Stimulated activated memory B cell treated with anti-CD40 and anti-IgM and Interleukin-4, amounts not matched to agents 10 μg/mL and 1 μg/mL and 100 μg/mL, for 72 hours (primary cell): ENCODE data around the gene GEMIN2.
"Not testable (repeated sequence)": the region's sequence is repeated elsewhere in the genome, so short reads cannot be mapped to it uniquely, and the experiment has no call there.

Source experiments
- ATAC-seq: fragments of 150-1000 bp; cut with Tn5 transposase; 2 replicates; pipeline ENCODE4 v1.10.0; 2021
- H3K27ac Mint-ChIP-seq: one replicate; pipeline ENCODE4 v1.8.0; 2022; ENCODE audit warnings: mild to moderate bottlenecking, mixed read lengths
- H3K27me3 Mint-ChIP-seq: one replicate; pipeline ENCODE4 v1.8.0; 2022; ENCODE audit warnings: mixed read lengths
- H3K36me3 Mint-ChIP-seq: one replicate; pipeline ENCODE4 v1.8.0; 2022; ENCODE audit warnings: mixed read lengths
- H3K4me1 Mint-ChIP-seq: one replicate; pipeline ENCODE4 v1.8.0; 2022; ENCODE audit warnings: mixed read lengths
- H3K4me3 Mint-ChIP-seq: one replicate; pipeline ENCODE4 v1.8.0; 2022; ENCODE audit warnings: mild to moderate bottlenecking, moderate library complexity, mixed read lengths
- H3K9me3 Mint-ChIP-seq: one replicate; pipeline ENCODE4 v1.8.0; 2022; ENCODE audit warnings: mixed read lengths

The GEMIN2 gene

GRCh38 chr14:39102969-39103957, 10.9 kb upstream of the GEMIN2 start, which contains the start of gene SEC23A:
TSS of gene SEC23A (minus strand) at chr14:39103235. CDS start at chr14:39096118, 7,117 bp downstream.
- peak; percentile 98 for ATAC-seq
- peaks cover 37% of the 10 kb centered on the region for H3K4me1 Mint-ChIP-seq
- H3K4me3 Mint-ChIP-seq, result peak within 1 kb of the TSS; percentile 100
- H3K36me3 Mint-ChIP-seq, result peaks cover 7% of the 10 kb centered on the region
- H3K9me3 Mint-ChIP-seq, result no peaks in the 10 kb centered on the region
- no peaks in the 10 kb centered on the region for H3K27me3 Mint-ChIP-seq
- H3K27ac Mint-ChIP-seq, result peak within 1 kb of the TSS; percentile 99

DNA sequence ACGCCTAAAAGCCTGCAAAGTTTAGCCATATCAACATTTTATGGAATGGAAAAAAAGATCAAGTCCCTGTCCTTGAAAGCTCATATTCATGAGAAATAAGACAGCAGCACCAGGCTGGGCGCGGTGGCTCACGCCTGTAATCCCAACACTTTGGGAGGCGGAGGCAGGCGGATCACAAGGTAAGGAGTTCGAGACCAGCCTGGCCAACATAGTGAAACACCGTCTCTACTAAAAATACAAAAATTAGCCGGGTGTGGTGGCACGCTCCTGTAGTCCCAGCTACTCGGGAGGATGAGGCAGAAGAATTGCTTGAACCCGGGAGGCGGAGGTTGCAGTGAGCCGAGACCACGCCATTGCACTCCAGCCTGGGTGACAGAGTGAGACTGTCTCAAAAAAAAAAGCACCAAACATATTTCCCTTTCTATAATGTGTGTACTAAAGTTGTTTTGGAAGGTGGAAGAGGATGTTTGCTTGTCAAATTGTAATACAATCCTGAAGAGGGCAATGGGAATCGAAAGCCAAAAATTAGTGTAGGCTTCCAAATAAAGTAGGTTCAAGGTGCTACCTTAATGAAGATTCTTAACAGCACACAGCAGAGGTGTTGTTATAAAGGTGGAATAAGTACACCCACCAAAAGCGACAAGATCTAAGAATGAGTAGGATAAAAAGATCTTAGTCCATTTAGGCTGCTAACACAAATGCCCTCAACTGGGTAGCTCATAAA, 9.9 kb upstream of the GEMIN2 start:
- ATAC-seq, H3K36me3 Mint-ChIP-seq, H3K9me3 Mint-ChIP-seq, H3K27me3 Mint-ChIP-seq: not testable (repeated sequence)
- peak overlapping the region; percentile 99 for H3K27ac Mint-ChIP-seq
- H3K4me3 Mint-ChIP-seq, result peak overlapping the region; percentile 100
- H3K4me1 Mint-ChIP-seq, result peaks cover 37% of the 10 kb centered on the region

DNA sequence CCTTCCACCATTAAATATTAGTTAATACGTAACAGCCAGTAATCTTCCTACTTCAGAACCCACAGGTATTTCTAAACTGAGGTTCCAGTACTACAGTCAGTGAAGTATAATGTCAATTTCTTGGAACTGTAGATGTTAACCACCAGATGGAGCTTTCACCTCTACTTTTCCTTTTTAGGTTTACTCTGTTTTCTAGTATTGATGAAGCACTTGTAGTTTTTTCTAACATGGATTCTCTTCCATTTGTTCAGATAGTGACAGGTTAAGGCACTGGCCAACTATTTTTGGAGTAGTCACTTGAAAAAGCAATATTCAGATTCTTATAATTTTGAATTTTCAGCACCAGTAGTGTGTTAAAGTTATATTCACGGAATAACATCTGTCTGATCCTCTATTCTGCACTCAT, 6.5 kb upstream of the GEMIN2 start:
- no peak overlapping the region for H3K4me3 Mint-ChIP-seq
- H3K27me3 Mint-ChIP-seq, result no peaks in the 10 kb centered on the region
- ATAC-seq, result no peak
- no peaks in the 10 kb centered on the region for H3K9me3 Mint-ChIP-seq
- no peak overlapping the region for H3K27ac Mint-ChIP-seq
- H3K4me1 Mint-ChIP-seq, result peaks cover 17% of the 10 kb centered on the region
- no peaks in the 10 kb centered on the region for H3K36me3 Mint-ChIP-seq

DNA sequence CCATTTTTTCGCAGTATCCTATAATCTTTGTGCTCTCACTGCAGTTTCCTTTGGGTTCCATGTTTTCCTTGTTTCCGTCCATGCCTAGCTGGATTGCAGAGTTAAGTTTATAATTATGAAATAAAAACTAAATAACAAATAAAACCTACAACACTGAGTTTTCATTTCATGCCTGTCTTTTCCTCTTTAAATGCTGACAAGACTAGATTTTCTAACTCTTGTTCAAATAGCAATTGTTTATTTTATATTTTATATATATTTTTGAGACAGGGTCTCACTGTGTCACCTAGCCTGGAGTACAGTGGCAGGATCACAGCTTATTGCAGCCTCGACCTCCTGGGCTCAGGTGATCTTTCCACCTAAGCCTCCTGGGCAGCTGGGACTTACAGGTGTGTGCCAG, 5.3 kb upstream of the GEMIN2 start:
- H3K27ac Mint-ChIP-seq, result no peak overlapping the region
- H3K9me3 Mint-ChIP-seq, result no peaks in the 10 kb centered on the region
- no peak for ATAC-seq
- H3K36me3 Mint-ChIP-seq, result no peaks in the 10 kb centered on the region
- H3K4me3 Mint-ChIP-seq, result no peak overlapping the region
- no peaks in the 10 kb centered on the region for H3K27me3 Mint-ChIP-seq
- peaks cover 13% of the 10 kb centered on the region for H3K4me1 Mint-ChIP-seq

DNA sequence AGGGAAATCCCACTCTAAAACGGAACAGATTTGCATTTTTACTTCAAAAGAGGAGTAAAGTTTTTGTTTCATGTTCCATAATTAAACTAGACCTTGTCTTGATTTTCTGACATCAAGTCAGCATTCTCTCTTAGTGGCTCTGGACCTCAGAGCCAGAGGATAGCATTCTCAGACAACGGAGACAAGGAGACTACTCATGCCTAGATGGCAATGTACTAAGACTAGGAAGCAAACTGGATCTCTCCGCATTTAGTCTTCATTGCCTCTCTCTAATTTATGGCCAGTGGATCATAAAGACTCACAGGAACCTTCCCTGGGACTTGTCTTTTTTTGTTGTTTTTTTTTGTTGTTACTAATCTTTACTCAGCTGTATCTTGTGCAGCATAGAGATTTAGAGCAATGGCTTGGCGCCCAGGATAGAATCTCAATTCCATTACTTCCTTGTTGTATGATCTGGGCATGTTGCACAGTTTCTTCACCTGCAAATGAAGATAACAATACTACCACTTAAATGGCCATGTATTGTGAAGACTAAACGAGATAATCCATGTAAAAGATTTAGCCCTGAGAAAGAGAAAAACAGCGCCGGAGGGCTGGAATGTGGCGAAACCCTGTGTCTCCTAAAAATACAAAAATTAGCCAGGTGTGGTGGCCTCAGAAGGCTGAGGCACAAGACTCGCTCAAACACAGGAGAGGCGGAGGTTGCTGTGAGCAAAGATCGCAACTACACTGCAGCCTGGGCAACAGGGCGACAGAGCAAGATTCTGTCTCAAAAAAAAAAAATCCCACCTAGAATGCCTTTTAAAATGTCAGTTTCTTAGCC, 4.0 kb upstream of the GEMIN2 start:
- no peak for ATAC-seq
- peaks cover 14% of the 10 kb centered on the region for H3K4me1 Mint-ChIP-seq
- H3K4me3 Mint-ChIP-seq, result peak overlapping the region; percentile 9
- peak overlapping the region; percentile 36 for H3K27ac Mint-ChIP-seq
- H3K36me3 Mint-ChIP-seq, result no peaks in the 10 kb centered on the region
- H3K27me3 Mint-ChIP-seq, result no peaks in the 10 kb centered on the region
- H3K9me3 Mint-ChIP-seq, result no peaks in the 10 kb centered on the region

DNA sequence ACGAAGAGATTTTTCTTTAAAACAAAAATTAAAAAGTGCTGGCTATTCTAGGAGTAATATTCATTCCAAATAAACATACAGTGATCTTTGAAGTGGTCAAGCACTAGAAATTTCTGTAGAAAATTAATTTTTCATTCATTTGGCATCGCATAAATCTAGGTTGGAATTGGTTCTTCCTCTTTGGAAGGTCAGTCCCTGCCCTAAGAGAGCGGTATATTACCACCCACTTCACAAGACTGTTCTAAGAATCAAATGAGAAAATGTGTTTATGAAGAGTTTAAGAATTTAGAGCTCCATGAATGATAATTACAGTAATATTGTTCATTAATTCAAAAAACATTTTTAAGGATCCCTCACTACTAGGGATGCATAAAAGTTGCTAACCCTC, 444 bp upstream of the GEMIN2 start:
- Mint-ChIP-seq H3K9me3 (no peaks in the 10 kb centered on the region), H3K27ac (peak overlapping the region; percentile 93), H3K36me3 (peaks cover 2% of the 10 kb centered on the region), H3K4me1 (peaks cover 21% of the 10 kb centered on the region), H3K4me3 (peak overlapping the region; percentile 95), H3K27me3 (no peaks in the 10 kb centered on the region)
- ATAC-seq, result no peak

DNA sequence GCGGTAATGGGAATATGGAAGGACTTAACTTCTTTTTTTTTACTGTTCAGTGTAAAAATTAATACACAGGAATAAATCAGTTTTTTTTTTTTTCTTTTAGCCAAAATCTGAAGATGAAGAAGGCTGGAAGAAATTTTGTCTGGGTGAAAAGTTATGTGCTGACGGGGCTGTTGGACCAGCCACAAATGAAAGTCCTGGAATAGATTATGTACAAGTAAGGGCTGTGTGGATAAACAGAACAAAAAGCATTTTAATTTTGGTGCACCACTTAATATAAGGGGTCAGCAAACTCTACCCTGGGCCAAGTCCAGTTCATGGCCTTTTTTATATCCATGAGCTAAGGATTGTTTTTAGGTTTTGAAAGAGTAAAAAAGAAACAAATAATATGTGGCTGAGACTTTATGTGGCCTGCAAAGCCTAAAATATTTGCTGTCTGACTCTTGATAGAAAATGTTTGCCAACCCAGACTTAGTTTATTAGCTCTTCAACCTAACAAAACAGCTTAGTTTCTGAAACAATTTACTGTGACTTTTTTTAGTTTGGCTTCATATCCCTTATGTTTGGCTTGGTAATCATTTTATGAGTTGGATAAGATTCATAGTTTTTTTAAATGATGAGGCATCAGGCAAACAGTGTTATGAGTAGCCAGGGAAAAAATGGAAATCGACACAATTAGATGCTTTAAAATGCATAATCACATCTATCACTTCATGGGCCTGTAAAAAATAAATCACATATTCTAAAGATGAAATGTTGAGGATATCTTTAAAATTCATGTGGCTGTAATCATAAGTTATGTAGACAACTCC, 8.4 kb downstream of the GEMIN2 start:
- no peak overlapping the region for H3K27ac Mint-ChIP-seq
- no peaks in the 10 kb centered on the region for H3K9me3 Mint-ChIP-seq
- no peaks in the 10 kb centered on the region for H3K27me3 Mint-ChIP-seq
- no peak for ATAC-seq
- no peaks in the 10 kb centered on the region for H3K4me1 Mint-ChIP-seq
- H3K36me3 Mint-ChIP-seq, result peaks cover 20% of the 10 kb centered on the region
- H3K4me3 Mint-ChIP-seq, result no peak overlapping the region

DNA sequence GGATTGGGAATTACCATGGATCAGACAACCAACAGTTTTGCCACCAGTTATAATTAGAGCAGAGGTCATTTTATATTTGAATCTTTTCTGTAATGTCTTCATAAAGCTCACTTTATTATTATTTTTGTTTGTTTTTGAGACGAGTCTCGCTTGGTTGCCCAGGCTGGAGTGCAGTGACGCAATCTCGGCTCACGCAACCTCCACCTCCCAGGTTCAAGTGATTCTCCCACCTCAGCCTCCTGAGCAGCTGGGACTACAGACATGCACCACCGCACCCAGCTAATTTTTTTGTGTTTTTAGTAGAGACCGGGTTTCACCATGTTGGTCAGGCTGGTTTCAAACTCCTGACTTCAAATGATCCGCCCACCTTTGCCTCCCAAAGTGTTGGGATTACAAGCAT, 23.7 kb downstream of the GEMIN2 start:
- not testable (repeated sequence) for H3K27ac Mint-ChIP-seq, H3K27me3 Mint-ChIP-seq, H3K4me3 Mint-ChIP-seq, ATAC-seq, H3K9me3 Mint-ChIP-seq
- Mint-ChIP-seq H3K4me1 (peaks cover 10% of the 10 kb centered on the region), H3K36me3 (peaks cover 53% of the 10 kb centered on the region)

- peaks cover 10% of the 10 kb centered on the region for H3K4me1 Mint-ChIP-seq
- H3K36me3 Mint-ChIP-seq, result peaks cover 57% of the 10 kb centered on the region
- ATAC-seq, result no peak
- no peak overlapping the region for H3K4me3 Mint-ChIP-seq
- no peak overlapping the region for H3K27ac Mint-ChIP-seq
- H3K9me3 Mint-ChIP-seq, result peaks cover 3% of the 10 kb centered on the region
- H3K27me3 Mint-ChIP-seq, result no peaks in the 10 kb centered on the region
Measured at GRCh38 chr14:39138440-39138839, 24.3 kb downstream of the GEMIN2 start.

- H3K4me3 Mint-ChIP-seq, result no peak overlapping the region
- H3K36me3 Mint-ChIP-seq, result peaks cover 57% of the 10 kb centered on the region
- no peak for ATAC-seq
- H3K4me1 Mint-ChIP-seq, result peaks cover 10% of the 10 kb centered on the region
- peaks cover 3% of the 10 kb centered on the region for H3K9me3 Mint-ChIP-seq
- H3K27me3 Mint-ChIP-seq, result no peaks in the 10 kb centered on the region
- H3K27ac Mint-ChIP-seq, result no peak overlapping the region
Measured at GRCh38 chr14:39140170-39140569, 26.0 kb downstream of the GEMIN2 start.

- H3K9me3 Mint-ChIP-seq, result not testable (repeated sequence)
- peaks cover 60% of the 10 kb centered on the region for H3K36me3 Mint-ChIP-seq
Measured at GRCh38 chr14:39141623-39142022, 27.5 kb downstream of the GEMIN2 start.

GRCh38 chr14:39143226-39143625, 29.1 kb downstream of the GEMIN2 start:
- not testable (repeated sequence) for H3K27me3 Mint-ChIP-seq, H3K9me3 Mint-ChIP-seq, H3K27ac Mint-ChIP-seq, ATAC-seq, H3K4me3 Mint-ChIP-seq
- peaks cover 64% of the 10 kb centered on the region for H3K36me3 Mint-ChIP-seq
- H3K4me1 Mint-ChIP-seq, result peaks cover 10% of the 10 kb centered on the region

More at GRCh38 chr14:39141623-39142022, 27.5 kb downstream of the GEMIN2 start:
- H3K4me1 Mint-ChIP-seq, result peaks cover 10% of the 10 kb centered on the region
- not testable (repeated sequence) for H3K27me3 Mint-ChIP-seq, H3K27ac Mint-ChIP-seq, ATAC-seq, H3K4me3 Mint-ChIP-seq

GRCh38 chr14:39145266-39145966, 31.3 kb downstream of the GEMIN2 start:
- ATAC-seq, result no peak
- Mint-ChIP-seq H3K4me3 (no peak overlapping the region), H3K4me1 (peaks cover 7% of the 10 kb centered on the region), H3K9me3 (peaks cover 3% of the 10 kb centered on the region), H3K27ac (no peak overlapping the region), H3K27me3 (no peaks in the 10 kb centered on the region), H3K36me3 (peaks cover 58% of the 10 kb centered on the region)
